Right renal cortex interstitium (tissue), 3 donors: ENCODE measurements around the gene HLTF. TPM values are rescaled to one million over a fixed set of nuclear protein-coding genes. Genes with fewer than 3 reads are reported as not detected.
"Not testable (repeated sequence)": the region's sequence is repeated elsewhere in the genome, so short reads cannot be mapped to it uniquely, and the experiment has no call there.

Experiments used
- DNase-seq, 3 donors: peaks; one replicate each; pipeline ENCODE4 v3.0.0-alpha.2; 2013; ENCODE audit warnings: low read depth in 3 of 3, low spot score in 2 of 3
- polyA plus RNA-seq, 3 donors: library from polyadenylated mRNA; unstranded; fragments of 120-200 nt; gene quantifications; one replicate each; pipeline ENCODE4 v1.2.1, GENCODE V29; 2013; ENCODE audit not compliant: insufficient read length in 3 of 3

The HLTF gene
- polyA plus RNA-seq, 3 donors, result 40.3 to 48.1 (median 46.2) TPM

GRCh38 chr3:148997623-148998022 lies 88.7 kb downstream of the HLTF start:
- DNase-seq, result no peak

- no peak for DNase-seq
These were observed 93.6 kb downstream of the HLTF start for GRCh38 chr3:148992635-148993255.

DNA sequence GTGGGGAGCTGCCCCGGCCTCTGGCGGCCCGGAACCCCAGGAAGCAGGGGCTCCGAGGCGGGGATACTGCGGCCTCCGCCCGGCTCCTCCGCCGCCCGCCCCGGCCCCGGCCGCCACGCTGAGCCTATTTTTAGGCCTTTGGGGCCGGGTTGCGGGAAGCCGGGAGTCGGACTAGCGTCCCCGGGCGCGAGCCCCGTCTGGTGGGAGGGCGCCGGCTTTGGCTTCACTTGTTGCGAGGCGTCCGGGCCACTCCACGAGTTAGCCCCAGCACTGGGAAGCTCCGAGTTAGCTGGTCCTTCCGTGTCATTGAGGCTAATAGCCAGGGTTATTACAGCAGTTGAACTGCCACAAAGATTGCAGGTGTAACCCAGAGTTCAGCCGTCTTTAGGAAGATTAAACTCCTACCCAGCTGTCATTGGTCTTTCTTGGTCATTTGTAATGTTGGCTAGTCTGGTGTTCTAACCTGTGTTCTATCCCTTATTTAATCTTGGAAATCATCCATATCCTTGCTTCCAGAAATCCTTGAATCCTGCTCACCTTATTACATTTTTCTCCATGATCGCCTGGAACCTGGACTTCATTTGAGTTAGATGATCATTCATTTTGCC lies 94.2 kb downstream of the HLTF start:
- peak in 1 of 3 donors; percentile 13 for DNase-seq

- peak in 1 of 3 donors; percentile 53 for DNase-seq
These were observed 94.9 kb downstream of the HLTF start, which contains the start of gene GYG1 for GRCh38 chr3:148991219-148992026. TSS of gene GYG1 (plus strand) at chr3:148991540. CDS start at chr3:148991641, 101 bp downstream.

- no peak for DNase-seq
These were observed 96.1 kb downstream of the HLTF start for GRCh38 chr3:148990236-148990635.

GRCh38 chr3:148987551-148987950 lies 98.8 kb downstream of the HLTF start:
- DNase-seq, result not testable (repeated sequence)

DNA sequence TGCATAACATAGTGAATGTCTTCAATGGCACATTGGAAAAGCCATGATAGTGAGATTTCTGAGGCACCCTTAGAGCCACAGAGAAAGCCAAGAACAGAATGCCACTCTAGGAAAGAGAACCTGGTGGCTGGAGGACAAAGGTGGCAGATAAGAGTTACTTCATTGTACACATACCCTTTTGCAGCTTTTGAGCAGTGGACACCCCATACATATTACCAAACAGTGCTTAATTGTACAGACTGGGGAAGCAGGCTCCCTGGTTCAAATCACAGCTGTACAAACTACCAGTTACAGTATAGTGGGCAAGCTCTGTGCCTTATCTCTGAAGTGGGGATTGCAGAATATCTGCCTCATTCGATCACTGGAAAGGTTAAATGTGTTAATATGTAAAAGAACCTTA lies 105.1 kb downstream of the HLTF start:
- DNase-seq, result no peak

Other genes with a start within 250 kb of the HLTF start
- under 1 TPM; 0.21 to 0.61 (median 0.58) TPM for gene CPA3, start 221.2 kb downstream of the HLTF start, polyA plus RNA-seq
- 10 to 100 TPM; 29.1 to 31.9 (median 30.4) TPM for gene GYG1, start 95.0 kb downstream of the HLTF start, polyA plus RNA-seq
- gene HPS3, start 43.1 kb upstream of the HLTF start, polyA plus RNA-seq, result 10 to 100 TPM; 31.1 to 33.7 (median 31.5) TPM
- gene CP, start 135.3 kb upstream of the HLTF start, polyA plus RNA-seq, result under 1 TPM; 0.33 to 0.69 (median 0.41) TPM
- gene TM4SF18, start 247.1 kb upstream of the HLTF start, polyA plus RNA-seq, result 10 to 100 TPM; 30.8 to 33.1 (median 31.3) TPM